Activated CD8-positive, alpha-beta memory T cell treated with anti-CD3 and anti-CD28 coated beads, Interleukin-2, amount 50 U/mL, for 24 hours (primary cell): Measurements from ENCODE around the gene HMHB1.

ENCODE experiments used
- DNase-seq: peaks from one replicate; pipeline ENCODE4 v3.0.0-alpha.2; 2020; ENCODE audit errors: extremely low read depth

Gene HMHB1

GRCh38 chr5:143812085-143812705 lies at the start of gene HMHB1:
HMHB1 (plus strand) TSS chr5:143812161.
- DNase-seq, result no peak

DNA sequence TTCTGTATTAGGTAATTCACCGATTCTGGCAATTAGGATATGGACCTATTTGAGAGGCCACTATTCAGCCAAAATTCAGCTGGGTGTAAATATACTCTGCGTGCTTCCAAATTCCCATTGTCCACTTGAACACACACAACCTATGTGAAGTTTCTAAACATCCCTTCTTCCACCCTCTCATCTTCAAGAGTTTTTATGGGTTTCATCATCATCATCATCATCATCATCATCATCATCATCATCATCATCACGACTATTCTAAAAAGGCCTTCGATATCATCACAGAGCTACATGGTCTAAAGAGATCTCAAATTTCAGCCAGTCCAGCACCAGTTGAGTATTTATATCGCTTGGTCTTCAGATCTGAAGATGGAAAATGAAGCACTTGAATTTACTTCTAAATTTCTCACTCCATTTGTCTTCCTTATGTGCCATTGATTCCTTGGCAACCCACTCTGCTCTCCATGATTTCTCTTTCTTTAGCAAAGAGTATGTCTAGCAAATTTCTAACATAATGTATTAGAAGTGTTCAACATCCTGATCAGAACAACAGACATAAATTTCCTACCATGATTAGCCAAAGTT lies 49.2 kb upstream of the HMHB1 start:
- DNase-seq, result no peak

- no peak for DNase-seq
These were observed 44.8 kb upstream of the HMHB1 start for GRCh38 chr5:143767162-143767561.

DNA sequence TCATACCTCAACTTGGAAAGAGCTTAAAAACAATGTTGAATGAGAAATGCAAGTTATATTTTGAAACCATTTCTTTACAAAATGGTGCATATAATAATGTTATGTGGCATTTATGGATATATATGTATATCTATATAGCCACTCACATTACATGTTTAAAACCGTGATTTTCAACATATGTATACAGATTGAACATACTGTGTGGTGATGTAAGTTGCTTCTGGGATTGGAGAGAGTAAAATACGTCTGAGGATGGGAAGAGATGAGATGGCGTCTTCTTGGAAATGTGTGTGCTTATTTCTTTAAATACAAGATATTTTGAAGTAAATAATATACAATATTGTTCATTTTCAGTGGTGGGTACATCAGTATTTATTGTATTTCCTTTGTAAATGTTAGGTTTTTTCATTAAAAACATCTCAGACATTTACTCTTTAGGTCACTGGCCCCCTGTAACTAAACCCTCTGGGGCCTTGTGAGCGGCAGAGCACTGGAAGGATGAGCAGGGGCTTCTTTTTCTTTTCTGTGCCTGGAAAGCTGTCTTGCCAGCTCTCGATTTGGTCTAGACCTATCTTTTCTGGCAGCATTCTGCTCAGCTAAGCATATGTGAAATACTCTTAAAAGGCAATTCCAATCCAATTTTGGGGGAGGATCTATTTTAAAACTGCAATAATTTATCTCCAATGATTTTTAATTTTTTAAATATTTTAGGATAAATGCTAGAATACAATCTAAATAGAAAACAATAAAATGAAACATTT lies 42.8 kb upstream of the HMHB1 start:
- DNase-seq, result no peak

GRCh38 chr5:143770450-143770849 lies 41.5 kb upstream of the HMHB1 start:
- DNase-seq, result no peak

GRCh38 chr5:143771189-143771588 lies 40.8 kb upstream of the HMHB1 start:
- DNase-seq, result no peak

GRCh38 chr5:143771602-143772001 lies 40.4 kb upstream of the HMHB1 start:
- DNase-seq, result no peak

DNA sequence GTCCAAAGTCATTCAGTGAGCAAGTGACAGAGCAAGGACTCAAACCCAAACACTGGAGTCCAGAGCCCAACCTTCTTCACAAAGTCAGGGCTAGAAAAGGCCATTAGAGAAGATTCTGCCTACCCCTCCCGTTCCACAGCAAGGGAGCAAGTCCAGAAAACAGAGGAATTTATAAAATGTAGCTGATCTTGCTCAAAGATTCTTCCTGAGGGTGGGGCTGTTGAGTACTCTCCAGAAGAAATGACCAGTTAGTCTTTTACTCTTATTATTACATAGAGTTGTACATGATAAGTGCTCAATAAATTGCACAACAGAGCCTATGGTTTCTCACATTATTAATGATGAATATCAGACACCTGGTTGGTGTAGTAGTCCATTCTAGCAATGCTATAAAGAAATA lies 39.3 kb upstream of the HMHB1 start:
- no peak for DNase-seq

- DNase-seq, result no peak
These were observed 36.7 kb upstream of the HMHB1 start for GRCh38 chr5:143775258-143775657.

DNA sequence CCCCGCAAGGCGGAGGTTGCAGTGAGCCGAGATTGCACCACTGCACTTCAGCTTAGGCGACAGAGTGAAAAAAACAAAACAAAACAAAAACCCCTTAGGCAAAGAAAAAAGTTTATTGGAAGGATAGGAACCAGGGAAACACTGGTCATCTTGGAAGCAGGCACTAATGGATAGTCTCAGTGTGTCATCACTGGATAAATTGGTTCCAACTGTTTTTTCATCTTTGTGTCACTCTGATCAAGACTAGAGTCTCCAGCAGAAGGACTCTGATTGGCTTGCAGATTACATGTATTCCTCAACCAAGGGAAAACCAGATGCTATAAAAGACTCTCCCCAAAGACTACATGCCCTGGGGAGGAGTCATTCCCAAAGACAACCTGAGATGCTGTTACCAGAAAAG lies 35.0 kb upstream of the HMHB1 start:
- no peak for DNase-seq

DNA sequence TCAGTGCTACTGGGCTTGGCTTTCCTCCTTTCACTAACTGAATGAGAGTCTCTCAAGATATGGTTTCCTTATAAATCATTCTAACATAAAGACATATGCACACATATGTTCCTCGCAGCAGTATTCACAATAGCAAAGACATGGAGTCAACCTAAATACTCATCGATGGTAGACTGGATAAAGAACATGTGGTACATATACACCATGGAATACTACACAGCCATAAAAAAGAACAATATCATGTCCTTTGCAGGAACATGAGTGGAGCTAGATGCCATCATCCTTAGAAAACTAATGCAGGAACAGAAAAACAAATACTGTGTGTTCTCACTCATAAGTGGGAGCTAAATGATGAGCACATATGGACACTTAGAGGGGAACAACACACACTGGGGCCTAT lies 32.5 kb upstream of the HMHB1 start:
- no peak for DNase-seq

GRCh38 chr5:143781993-143782520 lies 29.9 kb upstream of the HMHB1 start:
- no peak for DNase-seq

- no peak for DNase-seq
These were observed 29.2 kb upstream of the HMHB1 start for GRCh38 chr5:143782588-143783386.

DNA sequence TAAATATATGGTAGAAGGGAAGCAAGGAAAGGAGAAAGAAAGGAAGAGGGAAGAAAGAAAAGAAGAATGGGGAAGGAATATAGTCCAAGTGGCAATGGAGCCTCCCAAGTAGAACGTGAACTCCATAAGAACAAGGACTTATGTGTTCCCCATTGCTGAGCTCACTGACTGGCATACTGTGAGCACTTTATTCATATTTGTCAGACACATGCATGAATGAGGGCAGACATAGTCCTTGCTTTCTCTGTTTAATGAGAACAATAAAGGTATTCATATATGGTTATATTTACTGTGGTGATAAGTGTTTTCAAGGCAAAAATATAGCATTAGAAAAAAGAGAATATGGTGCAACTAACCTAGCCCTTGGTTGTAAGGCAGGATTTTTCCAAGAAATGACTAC lies 23.6 kb upstream of the HMHB1 start:
- no peak for DNase-seq

GRCh38 chr5:143790457-143791112 lies 21.4 kb upstream of the HMHB1 start:
- DNase-seq, result no peak

GRCh38 chr5:143791848-143792731 lies 19.9 kb upstream of the HMHB1 start:
- no peak for DNase-seq

- no peak for DNase-seq
These were observed 18.7 kb upstream of the HMHB1 start for GRCh38 chr5:143793249-143793648.

- no peak for DNase-seq
These were observed 15.8 kb upstream of the HMHB1 start for GRCh38 chr5:143796125-143796524.

- no peak for DNase-seq
These were observed 15.2 kb upstream of the HMHB1 start for GRCh38 chr5:143796753-143797152.

DNA sequence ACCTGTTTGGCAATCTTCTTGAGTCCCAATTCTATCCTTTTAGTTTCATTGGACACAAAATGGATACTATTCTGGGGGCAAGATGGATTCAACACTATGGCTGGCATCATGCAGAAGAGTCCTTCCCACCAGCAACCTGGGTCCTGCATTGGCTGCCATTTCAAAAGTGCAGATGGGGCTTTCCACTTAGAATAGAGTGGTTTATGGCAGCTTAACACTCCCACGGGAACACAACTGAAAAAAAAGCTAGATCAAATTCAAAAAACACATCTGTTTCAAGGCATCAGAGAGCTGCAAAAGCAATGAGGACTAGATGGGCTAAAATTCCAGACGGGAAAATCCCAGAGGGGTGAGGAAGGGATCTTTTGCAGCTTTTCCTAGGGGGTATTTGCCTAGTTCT lies 11.2 kb upstream of the HMHB1 start:
- no peak for DNase-seq
